ENCODE measurements around the gene HYLS1. TPM values are rescaled to one million over a fixed set of nuclear protein-coding genes. Genes with fewer than 3 reads are reported as not detected.

HYLS1 gene
- total and polyA plus RNA-seq, 8 donors, result 3.4 to 14.4 (median 9.7) TPM

- DNase-seq, result no peak
- H3K27me3 ChIP-seq, result no peaks in the 10 kb centered on the region
- TF ChIP-seq CTCF (IDR thresholded peaks at IDR 0.05), result no peak
- H3K4me3 ChIP-seq, result no peak overlapping the region
- no peaks in the 10 kb centered on the region for H3K9me3 ChIP-seq
- no peak overlapping the region for H3K27ac ChIP-seq
- no peaks in the 10 kb centered on the region for H3K36me3 ChIP-seq
- no peak for ATAC-seq
- H3K4me1 ChIP-seq, result no peaks in the 10 kb centered on the region
- intact Hi-C loops (cut with DNase I), result loop anchor here in 1 of 2 donors (5.0 kb wide), 1 partner anchor 268 kb away; no protein-coding TSS in a partner anchor
Observed at GRCh38 chr11:125924384-125925007, 37.0 kb downstream of the HYLS1 start.

- no peak for DNase-seq
- no peak for TF ChIP-seq CTCF (IDR thresholded peaks at IDR 0.05)
- H3K4me1 ChIP-seq, result no peaks in the 10 kb centered on the region
- H3K36me3 ChIP-seq, result no peaks in the 10 kb centered on the region
- intact Hi-C loops (cut with DNase I), result loop anchor here in 1 of 2 donors (5.0 kb wide), 1 partner anchor 267 kb away; no protein-coding TSS in a partner anchor
- H3K9me3 ChIP-seq, result no peaks in the 10 kb centered on the region
- no peak overlapping the region for H3K4me3 ChIP-seq
- no peak for ATAC-seq
- no peak overlapping the region for H3K27ac ChIP-seq
- H3K27me3 ChIP-seq, result no peaks in the 10 kb centered on the region
Observed at GRCh38 chr11:125925247-125925740, 37.8 kb downstream of the HYLS1 start.

- no peak overlapping the region for H3K4me3 ChIP-seq
- intact Hi-C loops (cut with DNase I), result loop anchor here in 1 of 2 donors (5.0 kb wide), 1 partner anchor 266 kb away; no protein-coding TSS in a partner anchor
- no peak for ATAC-seq
- H3K9me3 ChIP-seq, result no peaks in the 10 kb centered on the region
- H3K36me3 ChIP-seq, result no peaks in the 10 kb centered on the region
- no peak for DNase-seq
- H3K27ac ChIP-seq, result no peak overlapping the region
- no peaks in the 10 kb centered on the region for H3K27me3 ChIP-seq
- TF ChIP-seq CTCF (IDR thresholded peaks at IDR 0.05), result no peak
- H3K4me1 ChIP-seq, result no peaks in the 10 kb centered on the region
Observed at GRCh38 chr11:125925804-125926203, 38.3 kb downstream of the HYLS1 start.

- Histone ChIP-seq H3K4me3 (no peak overlapping the region), H3K27me3 (no peaks in the 10 kb centered on the region), H3K36me3 (no peaks in the 10 kb centered on the region), H3K4me1 (no peaks in the 10 kb centered on the region), H3K9me3 (no peaks in the 10 kb centered on the region), H3K27ac (no peak overlapping the region)
- intact Hi-C loops (cut with DNase I), result loop anchor here in 1 of 2 donors (5.0 kb wide), 1 partner anchor 266 kb away; no protein-coding TSS in a partner anchor
- ATAC-seq, result no peak
- TF ChIP-seq CTCF (IDR thresholded peaks at IDR 0.05), result no peak
- no peak for DNase-seq
Observed at GRCh38 chr11:125926682-125927081, 39.2 kb downstream of the HYLS1 start.

- Histone ChIP-seq H3K4me1 (no peaks in the 10 kb centered on the region), H3K36me3 (no peaks in the 10 kb centered on the region), H3K27me3 (no peaks in the 10 kb centered on the region), H3K9me3 (no peaks in the 10 kb centered on the region), H3K4me3 (no peak overlapping the region), H3K27ac (no peak overlapping the region)
- DNase-seq, result no peak
- no peak for ATAC-seq
- TF ChIP-seq CTCF (IDR thresholded peaks at IDR 0.05), result no peak
- intact Hi-C loops (cut with DNase I), result loop anchor here (5.0 to 10.0 kb wide), 2 partner anchors 263 to 265 kb away; no protein-coding TSS in a partner anchor
Observed at GRCh38 chr11:125929445-125930075, 42.1 kb downstream of the HYLS1 start.

All from left lung (tissue), 10 donors.